Gastrocnemius medialis (tissue), 4 donors: ENCODE data around the gene PCDH12.

ENCODE experiments used
- CTCF ChIP-seq, 5 experiments: fragments of 450-650 bp in 3 of 5; fragments of 200-600 bp in 2 of 5; sonication (generic) in 2 of 5; IDR thresholded peaks in 4 of 5; conservative IDR thresholded peaks in 1 of 5; 1 replicate in 4 of 5; 2 replicates in 1 of 5; pipeline ENCODE4 v1.5.1; 2016 to 2019; ENCODE audit warnings: antibody characterized with exemption in 5 of 5, mild to moderate bottlenecking in 3 of 5, moderate library complexity in 3 of 5
- POLR2A ChIP-seq, 2 donors: fragments of 450-650 bp; IDR thresholded peaks; one replicate each; pipeline ENCODE4 v1.6.1; 2017; ENCODE audit warnings: antibody characterized with exemption in 2 of 2, mild to moderate bottlenecking in 2 of 2, moderate library complexity in 2 of 2

DNA sequence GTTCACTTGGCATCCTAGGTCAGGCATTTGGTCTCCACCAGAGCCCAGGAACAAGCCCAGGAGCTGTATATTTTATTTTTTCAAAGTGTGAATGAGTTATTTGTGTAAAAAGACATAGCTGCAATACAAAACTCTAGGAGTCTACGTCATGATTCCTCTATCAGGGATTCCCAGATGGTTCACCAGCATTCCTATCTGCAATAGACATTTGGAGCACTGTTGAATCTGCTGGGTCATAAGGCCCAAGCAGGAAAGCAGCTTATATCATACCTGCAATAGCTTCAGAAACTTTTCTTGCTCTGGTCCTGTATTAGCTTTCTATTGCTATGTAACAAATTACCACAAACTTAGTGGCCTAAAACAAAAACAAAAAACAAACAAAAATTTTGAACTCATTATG is 51.0 kb downstream of the PCDH12 start:
- no peak for TF ChIP-seq CTCF (IDR thresholded peaks at IDR 0.05 in 4 of 5, conservative IDR thresholded peaks at IDR 0.05 in 1 of 5)
- TF ChIP-seq POLR2A (IDR thresholded peaks at IDR 0.05) = no peak
